WTC11 (cell line): ENCODE data around the gene SH2D1A. TPM values are rescaled to one million over a fixed set of nuclear protein-coding genes. Genes with fewer than 3 reads are reported as not detected.

Source experiments
- ATAC-seq: fragments of 200-7000 bp; cut with Tn5 transposase; 2 replicates; pipeline ENCODE4 v1.10.0; 2021; ENCODE audit warnings: mild to moderate bottlenecking, moderate library complexity
- CTCF ChIA-PET: fragments of 300-600 bp; sonication (Branson Sonifier 250); formaldehyde crosslinking; loops from one replicate; lab custom pipeline; 2021; ENCODE audit warnings: antibody characterized with exemption; lab: Charles Lee
- POLR2A ChIA-PET: fragments of 350-600 bp; sonication (Branson Sonifier 250); formaldehyde crosslinking; loops from one replicate; lab custom pipeline; 2021; ENCODE audit warnings: antibody characterized with exemption; lab: Charles Lee
- DNase-seq: peaks from one replicate; pipeline ENCODE4 v3.0.0; 2021; ENCODE audit warnings: low spot score
- H3K27ac Mint-ChIP-seq: 2 replicates; pipeline ENCODE4 v1.8.0; 2021; ENCODE audit warnings: mixed read lengths
- H3K27me3 Mint-ChIP-seq: 2 replicates; pipeline ENCODE4 v1.8.0; 2021; ENCODE audit warnings: low read depth, mild to moderate bottlenecking, moderate library complexity, mixed read lengths
- H3K36me3 Mint-ChIP-seq: 2 replicates; pipeline ENCODE4 v1.8.0; 2021; ENCODE audit warnings: mixed read lengths
- H3K4me1 Mint-ChIP-seq: 2 replicates; pipeline ENCODE4 v1.8.0; 2022; ENCODE audit warnings: mixed read lengths
- H3K4me3 Mint-ChIP-seq: 2 replicates; pipeline ENCODE4 v1.8.0; 2021; ENCODE audit warnings: mild to moderate bottlenecking, moderate library complexity, mixed read lengths
- H3K9me3 Mint-ChIP-seq: 2 replicates; pipeline ENCODE4 v1.8.0; 2021; ENCODE audit warnings: mixed read lengths
- AR ChIP-seq: fragments of 250-450 bp; sonication (Bioruptor Pico); IDR thresholded peaks from 2 replicates; pipeline ENCODE4 v1.9.0; 2021; ENCODE audit warnings: mild to moderate bottlenecking
- CDX4 ChIP-seq: fragments of 250-450 bp; sonication (Bioruptor Pico); IDR thresholded peaks from 2 replicates; pipeline ENCODE4 v1.9.0; 2021; ENCODE audit warnings: moderate library complexity, mild to moderate bottlenecking, inconsistent platforms, borderline replicate concordance
- E2F5 ChIP-seq: sonication (generic); formaldehyde crosslinking; IDR thresholded peaks from 2 replicates; pipeline ENCODE4 v1.8.1; 2022; ENCODE audit warnings: mild to moderate bottlenecking, moderate library complexity, missing genetic modification reagents
- FOXJ3 ChIP-seq: sonication (generic); formaldehyde crosslinking; IDR thresholded peaks from 2 replicates; pipeline ENCODE4 v1.9.0; 2021; ENCODE audit warnings: missing genetic modification reagents, mild to moderate bottlenecking, borderline replicate concordance
- GABPB1 ChIP-seq: sonication (generic); formaldehyde crosslinking; IDR thresholded peaks from 2 replicates; pipeline ENCODE4 v1.8.1; 2023; ENCODE audit warnings: mild to moderate bottlenecking, missing genetic modification reagents
- GRHL2 ChIP-seq: fragments of 250-450 bp; sonication (Bioruptor Pico); IDR thresholded peaks from 2 replicates; pipeline ENCODE4 v1.8.0; 2022; ENCODE audit warnings: mild to moderate bottlenecking, moderate library complexity; ENCODE audit not compliant: insufficient replicate concordance, severe bottlenecking
- MLX ChIP-seq: sonication (generic); formaldehyde crosslinking; IDR thresholded peaks from 2 replicates; pipeline ENCODE4 v1.8.1; 2023; ENCODE audit warnings: mild to moderate bottlenecking, missing genetic modification reagents, moderate library complexity
- NFE2L1 ChIP-seq: sonication (generic); formaldehyde crosslinking; IDR thresholded peaks from 2 replicates; pipeline ENCODE4 v1.8.1; 2023; ENCODE audit warnings: missing genetic modification reagents
- PRDM15 ChIP-seq: sonication (generic); formaldehyde crosslinking; IDR thresholded peaks from 2 replicates; pipeline ENCODE4 v1.8.0; 2022; ENCODE audit warnings: missing genetic modification reagents
- SMAD4 ChIP-seq: sonication (generic); formaldehyde crosslinking; IDR thresholded peaks from 2 replicates; pipeline ENCODE4 v1.8.0; 2022; ENCODE audit warnings: mild to moderate bottlenecking, missing genetic modification reagents
- SOX15 ChIP-seq: fragments of 250-450 bp; sonication (Bioruptor Pico); IDR thresholded peaks from 2 replicates; pipeline ENCODE4 v1.9.0; 2021; ENCODE audit warnings: mild to moderate bottlenecking
- TEAD1 ChIP-seq: sonication (generic); formaldehyde crosslinking; IDR thresholded peaks from 2 replicates; pipeline ENCODE4 v1.8.0; 2022; ENCODE audit warnings: mild to moderate bottlenecking, missing genetic modification reagents
- TP53 ChIP-seq: sonication (generic); formaldehyde crosslinking; IDR thresholded peaks from 2 replicates; pipeline ENCODE4 v1.8.1; 2023; ENCODE audit warnings: mild to moderate bottlenecking, missing genetic modification reagents
- ZNF232 ChIP-seq: sonication (generic); formaldehyde crosslinking; IDR thresholded peaks from 2 replicates; pipeline ENCODE4 v1.8.0; 2022; ENCODE audit warnings: mild to moderate bottlenecking, missing genetic modification reagents
- ZNF425 ChIP-seq: fragments of 250-450 bp; sonication (Bioruptor Pico); conservative IDR thresholded peaks from 2 replicates; pipeline ENCODE4 v1.9.0; 2021; ENCODE audit warnings: mild to moderate bottlenecking
- total RNA-seq: library from RNA; stranded (reverse); gene quantifications from 3 replicates; pipeline ENCODE4 v1.2.3, GENCODE V29; 2021

The SH2D1A gene
- total RNA-seq, 1 experiment from 2014 or later: 0.24 TPM

GRCh38 chrX:124362761-124363160 is 16.4 kb downstream of the SH2D1A start:
- no peak for DNase-seq
- H3K36me3 Mint-ChIP-seq: no peaks in the 10 kb centered on the region
- CTCF ChIA-PET: no interaction called here
- H3K27ac Mint-ChIP-seq: no peak overlapping the region
- ATAC-seq: no peak
- no peaks in the 10 kb centered on the region for H3K9me3 Mint-ChIP-seq
- H3K4me3 Mint-ChIP-seq: no peak overlapping the region
- H3K4me1 Mint-ChIP-seq: no peaks in the 10 kb centered on the region
- POLR2A ChIA-PET: no interaction called here
- no peak for TF ChIP-seq SOX15 (CRISPR knock-in tag)
- H3K27me3 Mint-ChIP-seq: no peaks in the 10 kb centered on the region; the same call in 1 of the 2 replicates

- POLR2A ChIA-PET: no interaction called here
- ATAC-seq: no peak
Observed at GRCh38 chrX:124369722-124370121, 23.4 kb downstream of the SH2D1A start.

More at GRCh38 chrX:124369722-124370121, 23.4 kb downstream of the SH2D1A start:
- no peaks in the 10 kb centered on the region for H3K27me3 Mint-ChIP-seq
- H3K36me3 Mint-ChIP-seq: no peaks in the 10 kb centered on the region
- no peak overlapping the region for H3K27ac Mint-ChIP-seq
- no peaks in the 10 kb centered on the region for H3K4me1 Mint-ChIP-seq
- H3K4me3 Mint-ChIP-seq: no peak overlapping the region
- TF ChIP-seq PRDM15 (CRISPR knock-in tag): no peak
- TF ChIP-seq AR: no peak
- no peak for TF ChIP-seq TEAD1 (CRISPR knock-in tag)
- TF ChIP-seq GRHL2 (CRISPR knock-in tag): no peak
- TF ChIP-seq MLX (CRISPR knock-in tag): no peak
- no peak for TF ChIP-seq NFE2L1 (CRISPR knock-in tag)
- TF ChIP-seq FOXJ3 (CRISPR knock-in tag): no peak
- TF ChIP-seq SMAD4 (CRISPR knock-in tag): no peak
- TF ChIP-seq CDX4 (CRISPR knock-in tag): no peak
- no peak for TF ChIP-seq SOX15 (CRISPR knock-in tag)
- no peak for TF ChIP-seq ZNF425
- no peak for TF ChIP-seq E2F5 (CRISPR knock-in tag)
- no peak for TF ChIP-seq ZNF232 (CRISPR knock-in tag)
- TF ChIP-seq GABPB1: no peak
- TF ChIP-seq TP53 (CRISPR knock-in tag): no peak
- H3K9me3 Mint-ChIP-seq: no peaks in the 10 kb centered on the region
- DNase-seq: no peak
- CTCF ChIA-PET: no interaction called here
